Body of pancreas (tissue), 4 donors: ENCODE data around the gene KLHDC4.

Experiments used
- POLR2A ChIP-seq, 3 donors: fragments of 450-650 bp; IDR thresholded peaks; one replicate each; pipeline ENCODE4 v1.6.1; 2016; ENCODE audit warnings: antibody characterized with exemption in 3 of 3, mild to moderate bottlenecking in 2 of 3
- TF ChIP-seq, protein P1 (sequence below), 7 experiments: fragments of 450-650 bp in 4 of 7; fragments of 200-600 bp in 3 of 7; sonication (generic) in 3 of 7; IDR thresholded peaks; one replicate each; pipeline ENCODE4 v1.5.1; 2016 to 2019; ENCODE audit warnings: antibody characterized with exemption in 7 of 7

DNA sequence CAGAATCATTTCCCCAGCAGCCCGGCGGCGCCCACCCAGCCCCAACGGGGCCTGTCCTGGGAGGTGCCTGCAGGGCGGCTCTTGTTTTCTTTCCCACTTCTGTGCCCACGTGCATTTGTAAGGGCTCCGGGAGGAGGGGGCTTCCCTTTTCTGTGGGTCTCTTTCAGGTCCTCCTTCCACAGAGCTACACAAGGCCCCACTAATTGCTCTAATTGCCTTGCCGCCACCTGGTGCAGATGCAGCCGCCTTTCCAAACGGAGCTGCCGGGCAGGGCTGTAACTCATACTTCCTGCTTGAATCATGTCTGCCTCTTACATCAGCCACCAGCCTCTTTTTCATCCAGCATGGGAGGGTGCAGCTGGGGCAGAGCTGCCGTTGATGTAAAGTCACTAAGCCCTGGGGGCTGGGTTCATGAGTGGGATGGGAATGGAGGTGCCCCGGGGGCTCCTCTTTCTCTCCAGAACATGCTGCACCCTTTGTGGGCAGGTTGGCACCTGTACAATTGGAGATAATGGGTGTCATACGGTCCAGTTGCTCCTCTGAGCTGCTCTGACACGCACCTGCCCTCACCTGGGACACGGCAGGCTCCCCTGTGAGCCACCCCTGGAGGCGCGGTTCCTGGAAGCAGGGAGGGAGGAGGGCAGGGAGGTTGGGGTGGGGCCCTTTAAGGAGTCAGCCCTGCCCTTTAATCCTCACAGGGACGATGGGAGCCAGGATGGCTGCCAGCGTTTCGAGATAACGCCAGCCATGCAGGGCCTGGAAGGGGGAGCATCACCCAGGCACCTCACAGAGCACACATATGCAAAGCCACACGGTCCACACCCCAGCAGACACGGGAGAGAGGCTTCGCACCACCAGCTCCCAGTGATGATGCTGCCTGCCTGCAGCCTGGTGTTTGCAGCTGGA lies 41.1 kb upstream of the KLHDC4 start:
- TF ChIP-seq, protein P1, sequence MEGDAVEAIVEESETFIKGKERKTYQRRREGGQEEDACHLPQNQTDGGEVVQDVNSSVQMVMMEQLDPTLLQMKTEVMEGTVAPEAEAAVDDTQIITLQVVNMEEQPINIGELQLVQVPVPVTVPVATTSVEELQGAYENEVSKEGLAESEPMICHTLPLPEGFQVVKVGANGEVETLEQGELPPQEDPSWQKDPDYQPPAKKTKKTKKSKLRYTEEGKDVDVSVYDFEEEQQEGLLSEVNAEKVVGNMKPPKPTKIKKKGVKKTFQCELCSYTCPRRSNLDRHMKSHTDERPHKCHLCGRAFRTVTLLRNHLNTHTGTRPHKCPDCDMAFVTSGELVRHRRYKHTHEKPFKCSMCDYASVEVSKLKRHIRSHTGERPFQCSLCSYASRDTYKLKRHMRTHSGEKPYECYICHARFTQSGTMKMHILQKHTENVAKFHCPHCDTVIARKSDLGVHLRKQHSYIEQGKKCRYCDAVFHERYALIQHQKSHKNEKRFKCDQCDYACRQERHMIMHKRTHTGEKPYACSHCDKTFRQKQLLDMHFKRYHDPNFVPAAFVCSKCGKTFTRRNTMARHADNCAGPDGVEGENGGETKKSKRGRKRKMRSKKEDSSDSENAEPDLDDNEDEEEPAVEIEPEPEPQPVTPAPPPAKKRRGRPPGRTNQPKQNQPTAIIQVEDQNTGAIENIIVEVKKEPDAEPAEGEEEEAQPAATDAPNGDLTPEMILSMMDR (IDR thresholded peaks at IDR 0.05) = no peak
- peak in 2 of 3 donors; percentile 40 to 46 for TF ChIP-seq POLR2A (IDR thresholded peaks at IDR 0.05)
